Ovary (tissue), 3 donors: Measurements from ENCODE around the gene SPSB1.

Source experiments
- POLR2A ChIP-seq: fragments of 450-650 bp; IDR thresholded peaks from one replicate; pipeline ENCODE4 v1.6.1; 2017; ENCODE audit warnings: antibody characterized with exemption, mild to moderate bottlenecking, moderate library complexity
- TF ChIP-seq, protein P1 (sequence below), 3 donors: fragments of 450-650 bp in 2 of 3; fragments of 200-600 bp in 1 of 3; IDR thresholded peaks; one replicate each; pipeline versions ENCODE4 v1.5.1 to v1.8.0; 2016 to 2022; ENCODE audit warnings: antibody characterized with exemption in 3 of 3, mild to moderate bottlenecking in 1 of 3
- donor health status: DM: no; HTN: no; CAD: no.

DNA sequence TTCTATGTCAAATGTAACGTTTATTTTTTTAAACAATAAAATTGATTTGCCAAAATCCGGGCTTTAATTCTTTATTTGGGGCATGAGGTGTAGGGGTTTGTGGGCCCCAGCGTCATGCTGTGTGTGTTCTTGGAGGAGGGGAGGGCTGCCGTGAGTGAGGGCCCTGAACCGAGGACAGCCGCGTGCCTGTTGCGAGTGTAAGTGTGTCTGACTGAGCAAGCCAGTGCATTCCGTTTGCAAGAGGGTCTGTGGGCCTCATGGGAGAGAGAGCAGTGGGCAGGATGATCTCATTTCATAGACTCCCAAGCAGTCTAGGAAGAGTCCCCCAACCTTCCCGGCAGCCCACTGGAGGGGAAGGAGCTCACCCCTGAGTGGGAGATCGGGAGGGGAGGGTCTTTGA lies 21.4 kb upstream of the SPSB1 start:
- TF ChIP-seq, protein P1, sequence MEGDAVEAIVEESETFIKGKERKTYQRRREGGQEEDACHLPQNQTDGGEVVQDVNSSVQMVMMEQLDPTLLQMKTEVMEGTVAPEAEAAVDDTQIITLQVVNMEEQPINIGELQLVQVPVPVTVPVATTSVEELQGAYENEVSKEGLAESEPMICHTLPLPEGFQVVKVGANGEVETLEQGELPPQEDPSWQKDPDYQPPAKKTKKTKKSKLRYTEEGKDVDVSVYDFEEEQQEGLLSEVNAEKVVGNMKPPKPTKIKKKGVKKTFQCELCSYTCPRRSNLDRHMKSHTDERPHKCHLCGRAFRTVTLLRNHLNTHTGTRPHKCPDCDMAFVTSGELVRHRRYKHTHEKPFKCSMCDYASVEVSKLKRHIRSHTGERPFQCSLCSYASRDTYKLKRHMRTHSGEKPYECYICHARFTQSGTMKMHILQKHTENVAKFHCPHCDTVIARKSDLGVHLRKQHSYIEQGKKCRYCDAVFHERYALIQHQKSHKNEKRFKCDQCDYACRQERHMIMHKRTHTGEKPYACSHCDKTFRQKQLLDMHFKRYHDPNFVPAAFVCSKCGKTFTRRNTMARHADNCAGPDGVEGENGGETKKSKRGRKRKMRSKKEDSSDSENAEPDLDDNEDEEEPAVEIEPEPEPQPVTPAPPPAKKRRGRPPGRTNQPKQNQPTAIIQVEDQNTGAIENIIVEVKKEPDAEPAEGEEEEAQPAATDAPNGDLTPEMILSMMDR (IDR thresholded peaks at IDR 0.05) = no peak
- no peak for TF ChIP-seq POLR2A
